CD4-positive, alpha-beta T cell treated with Interleukin-4 for 4 hours (primary cell): ENCODE results near the gene TMEM214.
A peak's percentile ranks its signal among the peaks of the same experiment; 100 is the strongest.

Experiments used
- DNase-seq: peaks from one replicate; pipeline ENCODE4 v3.0.0-alpha.2; 2020

The TMEM214 gene

DNA sequence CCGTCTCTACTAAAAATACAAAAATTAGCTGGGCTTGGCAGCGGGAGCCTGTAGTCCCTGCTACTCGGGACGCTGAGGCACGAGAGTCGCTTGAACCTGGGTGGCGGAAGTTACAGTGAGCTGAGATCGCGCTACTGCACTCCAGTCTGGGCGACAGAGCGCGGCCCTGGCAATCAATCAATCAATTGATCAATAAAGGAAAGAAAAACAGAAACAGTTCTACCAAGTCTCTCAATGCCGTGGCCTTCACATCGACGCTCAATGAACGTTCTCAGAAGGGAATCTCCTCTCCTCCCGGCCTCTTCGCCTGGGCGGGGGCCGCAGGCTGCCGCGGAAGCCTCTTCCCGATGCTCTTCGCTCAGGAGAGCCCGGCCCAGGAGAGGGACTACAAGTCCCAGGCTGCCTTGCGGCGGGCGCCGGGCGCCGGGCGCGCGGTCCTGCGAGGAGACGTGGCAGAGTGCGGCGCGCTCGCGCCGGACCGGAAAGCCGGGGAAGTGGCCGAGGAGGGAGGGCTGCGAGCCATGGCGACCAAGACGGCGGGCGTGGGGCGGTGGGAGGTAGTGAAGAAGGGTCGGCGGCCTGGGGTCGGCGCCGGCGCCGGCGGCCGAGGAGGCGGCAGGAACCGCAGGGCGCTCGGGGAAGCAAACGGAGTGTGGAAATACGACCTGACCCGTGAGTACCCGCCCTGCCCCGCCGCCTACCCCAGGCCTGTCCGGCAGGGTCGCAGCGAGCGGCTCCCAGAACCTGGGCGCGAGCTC, at the start of gene TMEM214:
TSS of gene TMEM214 (plus strand) at position 471 of the 758 bp plus-strand sequence. CDS start at position 522, 51 bp downstream.
- peak; percentile 78 for DNase-seq

GRCh38 chr2:26983746-26984145, 49.0 kb upstream of the TMEM214 start:
- no peak for DNase-seq

- DNase-seq: no peak
Observed at GRCh38 chr2:26985807-26986206, 47.0 kb upstream of the TMEM214 start.

- DNase-seq: no peak
Observed at GRCh38 chr2:26986576-26986975, 46.2 kb upstream of the TMEM214 start.

GRCh38 chr2:26988058-26988860, 44.5 kb upstream of the TMEM214 start:
- no peak for DNase-seq

DNA sequence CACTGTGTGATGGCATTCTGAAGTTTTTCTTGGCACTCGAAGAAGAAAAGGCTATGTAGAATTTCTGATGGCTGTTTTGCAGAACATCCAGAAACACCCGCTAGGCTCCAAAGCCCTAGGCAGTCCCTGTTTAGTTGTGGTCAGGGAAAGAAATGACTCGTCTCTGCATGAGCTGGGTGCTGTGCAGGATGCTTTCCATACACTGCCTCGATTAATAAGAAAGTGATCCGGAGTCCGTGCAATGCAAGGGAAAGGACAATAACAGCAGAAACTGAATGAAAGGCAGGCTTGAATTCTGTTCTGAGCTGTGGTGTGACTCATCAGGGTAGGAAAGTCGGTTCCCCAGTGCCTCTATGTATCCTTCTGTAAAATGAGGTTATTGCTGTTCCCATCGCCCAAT, 43.6 kb upstream of the TMEM214 start:
- DNase-seq: no peak

GRCh38 chr2:26991717-26992116, 41.0 kb upstream of the TMEM214 start:
- no peak for DNase-seq

GRCh38 chr2:26993768-26994167, 39.0 kb upstream of the TMEM214 start:
- no peak for DNase-seq

DNA sequence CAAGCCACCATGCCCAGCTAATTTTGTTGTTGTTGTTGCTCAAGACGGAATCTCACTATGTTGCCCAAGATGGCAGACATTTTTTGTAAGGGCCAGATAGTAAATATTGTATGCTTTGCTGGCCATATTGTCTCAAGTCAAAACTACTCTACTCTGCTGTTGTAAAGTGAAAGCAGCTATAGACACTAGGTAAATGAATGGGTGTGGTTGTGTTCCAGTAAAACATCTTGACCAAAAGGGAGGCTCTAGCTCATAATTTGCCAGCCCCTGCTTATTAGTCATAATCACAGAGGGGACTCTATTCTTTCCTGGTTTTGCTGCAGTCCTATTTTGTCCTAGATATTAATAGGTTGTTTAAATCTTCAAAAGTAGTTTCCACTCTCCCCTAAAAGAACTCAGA, 37.8 kb upstream of the TMEM214 start:
- DNase-seq: no peak

GRCh38 chr2:26997394-26997793, 35.4 kb upstream of the TMEM214 start:
- DNase-seq: no peak

- DNase-seq: no peak
Observed at GRCh38 chr2:26998323-26998722, 34.4 kb upstream of the TMEM214 start.

- DNase-seq: no peak
Observed at GRCh38 chr2:27000228-27000627, 32.5 kb upstream of the TMEM214 start.

DNA sequence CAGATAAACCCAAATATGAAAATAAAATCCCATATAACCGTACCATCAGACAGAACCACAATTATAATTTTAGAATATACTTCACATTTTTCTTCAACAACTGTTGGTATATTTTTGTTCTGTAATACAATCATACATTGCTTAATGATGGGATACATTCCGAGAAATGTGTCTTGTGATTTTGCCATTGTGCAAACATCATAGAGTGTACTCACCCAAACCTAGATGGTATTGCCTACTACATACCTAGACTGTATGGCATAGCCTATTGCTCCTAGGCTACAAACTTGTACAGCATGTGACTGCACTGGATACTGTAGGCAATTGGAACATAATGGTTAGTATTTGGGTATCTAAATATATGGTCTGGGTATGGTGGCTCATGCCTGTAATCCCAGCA, 31.8 kb upstream of the TMEM214 start:
- no peak for DNase-seq

DNA sequence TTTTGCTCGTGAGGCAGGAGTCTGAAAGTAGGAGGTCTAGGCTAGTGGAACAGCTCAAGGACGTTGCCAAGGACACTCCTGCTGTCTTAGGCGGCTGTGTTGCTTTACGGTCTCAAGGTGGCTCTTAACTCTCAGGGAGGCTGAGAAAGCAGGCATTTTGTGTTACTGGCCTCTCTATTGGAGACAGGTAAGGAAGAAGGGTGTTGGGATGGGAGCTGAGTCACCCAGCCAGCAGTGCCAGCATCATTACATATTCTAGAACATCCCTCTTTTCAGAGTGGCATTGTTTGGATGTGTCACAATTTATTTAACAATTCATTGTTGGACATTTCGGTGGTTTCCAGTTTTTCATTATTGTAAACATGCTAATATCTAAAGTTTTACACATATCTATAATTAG, 30.8 kb upstream of the TMEM214 start:
- DNase-seq: no peak

GRCh38 chr2:27003007-27003406, 29.8 kb upstream of the TMEM214 start:
- no peak for DNase-seq

- no peak for DNase-seq
Observed at GRCh38 chr2:27003857-27004256, 28.9 kb upstream of the TMEM214 start.

GRCh38 chr2:27006602-27007415, 26.0 kb upstream of the TMEM214 start:
- no peak for DNase-seq

DNA sequence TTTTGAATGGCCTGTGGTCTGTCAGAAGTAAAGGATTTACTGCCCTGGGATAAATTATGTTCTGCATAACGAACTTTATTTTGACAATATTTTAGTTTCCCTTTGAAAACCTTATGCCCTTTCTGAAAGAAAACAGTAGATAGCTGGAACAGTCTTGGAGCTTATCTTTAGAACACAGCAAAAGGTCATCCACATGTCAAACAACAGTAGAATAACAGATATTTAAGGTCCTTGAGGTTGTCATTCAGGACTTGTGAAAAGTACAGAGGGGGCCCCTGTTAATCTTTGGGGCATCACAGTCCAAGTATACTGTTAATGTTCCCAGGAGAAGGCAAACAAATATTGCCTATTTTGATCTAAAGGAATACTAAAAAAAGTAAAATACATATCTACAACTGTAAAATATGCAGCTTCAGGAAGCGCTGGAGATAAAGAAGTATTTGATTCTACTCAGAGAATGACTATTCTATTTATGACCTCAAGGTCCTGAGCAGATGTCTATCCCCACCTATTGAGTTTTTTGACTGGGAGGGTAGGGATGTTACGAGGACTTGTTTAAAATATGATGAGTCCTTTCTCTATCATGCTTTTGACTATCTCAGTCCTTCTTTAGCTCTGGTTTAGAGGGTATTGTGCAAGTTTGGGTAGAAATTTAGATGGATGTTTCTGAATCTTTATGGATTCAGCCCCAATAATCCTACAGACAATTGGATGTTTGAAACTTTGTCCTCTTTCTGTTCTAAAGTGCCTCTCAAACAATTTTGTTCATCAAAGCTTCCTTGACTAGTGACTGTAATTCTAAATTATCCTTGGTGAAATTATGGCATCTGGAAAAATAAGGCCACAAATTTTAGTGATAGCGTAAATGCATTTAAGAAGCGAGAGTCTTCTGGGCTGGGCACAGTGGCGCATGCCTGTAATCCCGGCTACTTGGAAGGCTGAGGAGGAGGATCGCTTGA, 25.1 kb upstream of the TMEM214 start:
- DNase-seq: no peak

DNA sequence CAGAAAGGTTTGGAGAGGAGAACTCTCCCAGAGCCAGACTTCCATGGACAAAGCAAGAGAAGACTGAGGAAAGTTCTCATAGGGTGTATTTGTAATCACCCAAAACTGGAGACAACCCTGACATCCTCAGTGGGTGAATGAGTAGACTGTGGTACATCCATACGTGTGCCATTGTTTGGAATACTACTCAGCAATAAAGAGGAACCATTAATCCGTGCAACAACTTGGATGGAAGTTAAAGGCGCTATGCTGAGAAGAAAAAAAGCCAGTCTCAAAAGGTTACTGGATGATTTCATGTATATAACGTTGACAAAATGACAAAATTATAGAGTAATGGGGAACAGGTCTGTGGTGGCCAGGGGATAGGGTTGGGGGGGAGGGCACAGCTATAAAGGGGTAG, 24.1 kb upstream of the TMEM214 start:
- no peak for DNase-seq

DNA sequence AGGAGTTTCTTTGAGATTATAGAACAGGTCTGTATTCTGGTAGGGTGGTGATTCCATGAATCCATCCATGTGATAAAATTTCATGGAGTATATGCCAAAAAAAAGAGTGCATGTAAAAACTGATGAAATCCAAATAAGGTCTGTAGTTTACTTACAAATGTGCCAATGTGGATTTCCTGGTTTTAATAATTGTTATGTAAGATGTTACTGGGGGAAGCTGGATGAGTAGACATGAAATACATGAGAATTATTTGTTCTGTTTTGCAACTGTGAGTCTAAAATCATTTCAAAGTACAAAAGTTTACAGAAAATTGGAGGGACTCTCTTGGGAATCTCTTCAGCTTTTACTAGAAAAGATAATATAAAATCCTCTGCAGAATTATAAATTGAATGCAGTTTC, 23.7 kb upstream of the TMEM214 start:
- DNase-seq: no peak

GRCh38 chr2:27009716-27010115, 23.0 kb upstream of the TMEM214 start:
- DNase-seq: no peak

- DNase-seq: no peak
Observed at GRCh38 chr2:27010139-27010538, 22.6 kb upstream of the TMEM214 start.
